HUES6 (cell line): ENCODE measurements around the gene MACIR.

Experiments used
- H3K27ac ChIP-seq: 2 replicates; pipeline ENCODE4 v1.7.0; 2013; ENCODE audit warnings: low read depth, mild to moderate bottlenecking, low read length, inconsistent platforms
- H3K27me3 ChIP-seq: 2 replicates; pipeline ENCODE4 v1.6.1; 2013; ENCODE audit warnings: low read length; ENCODE audit not compliant: control insufficient read depth, insufficient read depth
- H3K36me3 ChIP-seq: 2 replicates; pipeline ENCODE4 v1.6.1; 2013; ENCODE audit warnings: low read length; ENCODE audit not compliant: control insufficient read depth, insufficient read depth
- H3K4me1 ChIP-seq: 2 replicates; pipeline ENCODE4 v1.6.1; 2013; ENCODE audit warnings: low read length; ENCODE audit not compliant: control insufficient read depth, insufficient read depth
- H3K4me3 ChIP-seq: 2 replicates; pipeline ENCODE4 v1.5.1; 2013; ENCODE audit warnings: low read depth, low read length
- H3K9ac ChIP-seq: one replicate; pipeline ENCODE4 v1.6.1; 2013; ENCODE audit warnings: mild to moderate bottlenecking, low read length
- H3K9me3 ChIP-seq: 2 replicates; pipeline ENCODE4 v1.6.1; 2013; ENCODE audit warnings: low read depth, low read length; ENCODE audit not compliant: control insufficient read depth, insufficient read depth

MACIR gene

DNA sequence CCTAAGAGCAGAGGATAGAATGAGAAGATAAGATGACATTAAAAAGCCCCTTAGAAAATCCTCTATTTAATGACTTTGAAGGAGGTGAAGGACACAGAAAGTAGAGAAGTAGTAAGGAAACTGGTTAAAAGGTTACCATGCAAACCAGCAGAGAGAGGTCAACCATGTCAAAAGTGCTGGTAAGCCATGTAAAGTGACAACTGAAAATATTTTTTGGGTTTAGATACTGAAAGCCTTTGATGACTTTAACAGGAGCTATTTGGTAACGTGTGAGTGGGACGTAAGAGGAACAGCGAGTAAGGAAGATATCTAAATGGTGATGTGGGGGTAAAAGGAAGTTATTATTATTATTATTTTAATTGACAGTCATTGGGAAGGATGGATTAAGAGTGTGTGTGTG is 56.9 kb downstream of the MACIR start:
- Histone ChIP-seq H3K9me3 (no peaks in the 10 kb centered on the region), H3K4me1 (no peaks in the 10 kb centered on the region), H3K27ac (no peak overlapping the region), H3K27me3 (no peaks in the 10 kb centered on the region), H3K9ac (no peak overlapping the region), H3K36me3 (no peaks in the 10 kb centered on the region), H3K4me3 (no peak overlapping the region)

DNA sequence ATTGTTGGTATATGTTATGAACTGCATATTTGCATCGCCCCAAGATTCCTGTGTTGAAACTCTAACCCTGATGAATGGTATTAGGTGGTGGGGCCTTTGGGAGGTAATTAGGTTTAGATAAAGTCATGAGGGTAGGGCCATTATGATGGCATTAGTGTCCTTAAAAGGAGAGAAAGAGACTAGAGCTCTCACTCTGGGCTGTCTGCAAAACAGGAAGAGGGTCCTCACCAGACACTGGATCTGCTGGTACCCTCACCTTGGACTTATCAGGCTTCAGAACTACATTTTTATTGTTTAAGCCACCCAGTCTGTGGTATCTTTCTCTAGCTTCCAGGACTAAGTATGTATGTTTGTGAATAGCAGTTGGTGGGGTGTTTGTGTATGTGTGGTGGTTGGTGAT is 68.9 kb downstream of the MACIR start:
- no peak overlapping the region for H3K4me3 ChIP-seq
- no peaks in the 10 kb centered on the region for H3K4me1 ChIP-seq
- no peaks in the 10 kb centered on the region for H3K9me3 ChIP-seq
- H3K9ac ChIP-seq, result no peak overlapping the region
- H3K27me3 ChIP-seq, result no peaks in the 10 kb centered on the region
- H3K36me3 ChIP-seq, result no peaks in the 10 kb centered on the region
- no peak overlapping the region for H3K27ac ChIP-seq

DNA sequence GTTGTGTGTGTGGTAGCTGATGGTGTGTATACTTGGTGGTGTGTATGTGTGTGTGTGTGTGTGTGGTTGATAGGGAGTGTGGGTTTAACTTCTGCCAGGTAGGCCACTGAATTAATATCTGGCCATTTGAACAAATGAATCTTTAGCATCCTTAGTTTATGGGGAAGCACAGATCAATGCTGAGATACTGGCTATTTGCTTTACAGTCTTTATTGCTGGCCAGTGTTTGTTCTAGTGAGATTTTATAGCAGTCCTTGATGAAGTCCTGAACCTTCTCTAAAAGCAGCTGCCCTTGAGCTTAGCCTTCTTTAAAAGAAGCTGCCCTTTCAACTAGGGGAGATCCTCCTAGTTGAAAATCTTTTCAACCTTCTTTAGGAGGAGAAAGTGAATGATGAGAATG is 69.3 kb downstream of the MACIR start:
- H3K4me1 ChIP-seq, result no peaks in the 10 kb centered on the region
- no peaks in the 10 kb centered on the region for H3K27me3 ChIP-seq
- H3K36me3 ChIP-seq, result no peaks in the 10 kb centered on the region
- no peak overlapping the region for H3K4me3 ChIP-seq
- H3K27ac ChIP-seq, result no peak overlapping the region
- no peak overlapping the region for H3K9ac ChIP-seq
- no peaks in the 10 kb centered on the region for H3K9me3 ChIP-seq
